ENCODE data around the gene MYL10. TPM values are rescaled to one million over a fixed set of nuclear protein-coding genes. Genes with fewer than 3 reads are reported as not detected.

MYL10 gene
- total RNA-seq, 1 experiment from 2014 or later = 0.30 TPM

- Histone ChIP-seq H3K9me3 (ENCODE audit: low read depth, low read length, poor library complexity, severe bottlenecking) (no peaks in the 10 kb centered on the region), H3K4me1 (ENCODE audit: insufficient read depth, low read length, poor library complexity, severe bottlenecking) (peaks cover 3% of the 10 kb centered on the region), H3K27me3 (replicated peaks; ENCODE audit: insufficient read depth, low read depth, low read length, poor library complexity) (no peaks in the 10 kb centered on the region), H3K36me3 (ENCODE audit: insufficient read depth, low read length, poor library complexity, severe bottlenecking) (no peaks in the 10 kb centered on the region), H3K4me3 (ENCODE audit: low read depth, low read length, poor library complexity, severe bottlenecking) (no peak overlapping the region), H3K27ac (ENCODE audit: low read depth, low read length, poor library complexity, severe bottlenecking) (no peak overlapping the region)
- BruUV-seq (replicated peaks) = no TSS peak
- ChIA-PET POLR2A (ENCODE audit: low non-redundant PET) (no interaction called here), CTCF (no interaction called here)
- intact Hi-C loops (cut with micrococcal nuclease; ENCODE audit: unreplicated experiment) = no loop called here
- no peak for DNase-seq (ENCODE audit: low spot score)
- TF ChIP-seq CTCF (conservative IDR thresholded peaks at IDR 0.05; ENCODE audit: low read depth, low read length) = no peak
- no peak for TF ChIP-seq EZH2 (IDR thresholded peaks at IDR 0.05; ENCODE audit: borderline replicate concordance, low read depth, low read length, poor library complexity, severe bottlenecking)
These were observed 31.2 kb downstream of the MYL10 start for GRCh38 chr7:101597941-101598340.

- ChIA-PET POLR2A (ENCODE audit: low non-redundant PET) (no interaction called here), CTCF (no interaction called here)
- no peak for TF ChIP-seq CTCF (conservative IDR thresholded peaks at IDR 0.05; ENCODE audit: low read depth, low read length)
- TF ChIP-seq EZH2 (IDR thresholded peaks at IDR 0.05; ENCODE audit: borderline replicate concordance, low read depth, low read length, poor library complexity, severe bottlenecking) = no peak
- Histone ChIP-seq H3K4me3 (ENCODE audit: low read depth, low read length, poor library complexity, severe bottlenecking) (no peak overlapping the region), H3K36me3 (ENCODE audit: insufficient read depth, low read length, poor library complexity, severe bottlenecking) (no peaks in the 10 kb centered on the region), H3K27me3 (replicated peaks; ENCODE audit: insufficient read depth, low read depth, low read length, poor library complexity) (no peaks in the 10 kb centered on the region), H3K4me1 (ENCODE audit: insufficient read depth, low read length, poor library complexity, severe bottlenecking) (no peaks in the 10 kb centered on the region), H3K27ac (ENCODE audit: low read depth, low read length, poor library complexity, severe bottlenecking) (no peak overlapping the region), H3K9me3 (ENCODE audit: low read depth, low read length, poor library complexity, severe bottlenecking) (no peaks in the 10 kb centered on the region)
- BruUV-seq (replicated peaks) = no TSS peak
- DNase-seq (ENCODE audit: low spot score) = no peak
- intact Hi-C loops (cut with micrococcal nuclease; ENCODE audit: unreplicated experiment) = no loop called here
These were observed 32.2 kb downstream of the MYL10 start for GRCh38 chr7:101596898-101597297.

GRCh38 chr7:101595766-101596537 lies 33.1 kb downstream of the MYL10 start:
- CTCF ChIA-PET = no interaction called here
- no peak for DNase-seq (ENCODE audit: low spot score)
- no peak overlapping the region for H3K4me3 ChIP-seq (ENCODE audit: low read depth, low read length, poor library complexity, severe bottlenecking)
- POLR2A ChIA-PET (ENCODE audit: low non-redundant PET) = no interaction called here
- no peaks in the 10 kb centered on the region for H3K9me3 ChIP-seq (ENCODE audit: low read depth, low read length, poor library complexity, severe bottlenecking)
- TF ChIP-seq EZH2 (IDR thresholded peaks at IDR 0.05; ENCODE audit: borderline replicate concordance, low read depth, low read length, poor library complexity, severe bottlenecking) (no peak), CTCF (conservative IDR thresholded peaks at IDR 0.05; ENCODE audit: low read depth, low read length) (no peak)
- BruUV-seq (replicated peaks) = no TSS peak
- H3K4me1 ChIP-seq (ENCODE audit: insufficient read depth, low read length, poor library complexity, severe bottlenecking) = peaks cover 1% of the 10 kb centered on the region
- intact Hi-C loops (cut with micrococcal nuclease; ENCODE audit: unreplicated experiment) = no loop called here
- no peaks in the 10 kb centered on the region for H3K27me3 ChIP-seq (replicated peaks; ENCODE audit: insufficient read depth, low read depth, low read length, poor library complexity)
- no peak overlapping the region for H3K27ac ChIP-seq (ENCODE audit: low read depth, low read length, poor library complexity, severe bottlenecking)
- H3K36me3 ChIP-seq (ENCODE audit: insufficient read depth, low read length, poor library complexity, severe bottlenecking) = no peaks in the 10 kb centered on the region

All from A673 (cell line).